ENCODE results near the gene PNPLA7. TPM values are rescaled to one million over a fixed set of nuclear protein-coding genes. Genes with fewer than 3 reads are reported as not detected.

PNPLA7 gene
- total RNA-seq, 1 experiment from 2014 or later, result 0.90 TPM

DNA sequence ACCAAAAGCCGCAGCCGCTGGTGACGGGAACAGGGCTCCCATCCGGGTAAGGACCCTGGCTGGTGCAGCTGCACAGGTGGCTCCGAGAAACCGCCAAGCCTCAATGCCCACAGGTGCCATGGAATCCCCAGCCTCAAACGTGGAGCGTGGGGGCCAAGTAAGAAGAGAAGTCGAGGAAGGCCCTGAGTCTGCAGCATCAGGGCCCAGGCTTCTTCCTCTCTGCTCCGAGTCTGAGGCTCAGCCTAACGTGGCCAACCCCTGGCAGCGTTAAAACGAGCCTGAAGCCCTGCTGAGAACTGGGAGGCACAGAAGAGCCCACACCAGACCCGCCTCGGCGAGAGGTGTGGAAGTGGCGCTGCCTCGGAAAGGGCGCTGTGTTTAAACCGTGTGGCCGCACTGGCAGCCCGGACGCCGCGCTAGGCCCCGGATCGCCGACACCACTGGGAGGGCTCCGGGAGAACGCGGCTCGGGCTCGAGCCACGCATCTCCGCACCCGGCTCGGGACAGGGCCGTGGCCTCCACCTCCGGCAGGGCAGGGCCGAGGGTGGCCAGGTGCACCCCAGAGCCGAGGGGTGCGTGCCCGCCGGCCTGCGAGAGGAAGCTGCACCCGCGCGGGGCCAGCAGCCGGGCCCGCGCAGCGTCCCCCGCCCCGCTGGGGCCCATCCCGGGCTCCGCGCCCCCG lies 39.4 kb upstream of the PNPLA7 start:
- Histone ChIP-seq H3K27me3 (replicated peaks; ENCODE audit: insufficient read depth, low read depth, low read length, poor library complexity) (no peaks in the 10 kb centered on the region), H3K9me3 (ENCODE audit: low read depth, low read length, poor library complexity, severe bottlenecking) (no peaks in the 10 kb centered on the region), H3K4me3 (ENCODE audit: low read depth, low read length, poor library complexity, severe bottlenecking) (peak overlapping the region; percentile 94), H3K4me1 (ENCODE audit: insufficient read depth, low read length, poor library complexity, severe bottlenecking) (peaks cover 7% of the 10 kb centered on the region), H3K27ac (ENCODE audit: low read depth, low read length, poor library complexity, severe bottlenecking) (peak overlapping the region; percentile 77), H3K36me3 (ENCODE audit: insufficient read depth, low read length, poor library complexity, severe bottlenecking) (peaks cover 35% of the 10 kb centered on the region)
- no peak for TF ChIP-seq EZH2 (IDR thresholded peaks at IDR 0.05; ENCODE audit: borderline replicate concordance, low read depth, low read length, poor library complexity, severe bottlenecking)
- no TSS peak for BruUV-seq (replicated peaks)
- POLR2A ChIA-PET (ENCODE audit: low non-redundant PET), result no interaction called here
- intact Hi-C loops (cut with micrococcal nuclease; ENCODE audit: unreplicated experiment), result no loop called here
- peak; percentile 32 for DNase-seq (ENCODE audit: low spot score)
- CTCF ChIA-PET, result no interaction called here

DNA sequence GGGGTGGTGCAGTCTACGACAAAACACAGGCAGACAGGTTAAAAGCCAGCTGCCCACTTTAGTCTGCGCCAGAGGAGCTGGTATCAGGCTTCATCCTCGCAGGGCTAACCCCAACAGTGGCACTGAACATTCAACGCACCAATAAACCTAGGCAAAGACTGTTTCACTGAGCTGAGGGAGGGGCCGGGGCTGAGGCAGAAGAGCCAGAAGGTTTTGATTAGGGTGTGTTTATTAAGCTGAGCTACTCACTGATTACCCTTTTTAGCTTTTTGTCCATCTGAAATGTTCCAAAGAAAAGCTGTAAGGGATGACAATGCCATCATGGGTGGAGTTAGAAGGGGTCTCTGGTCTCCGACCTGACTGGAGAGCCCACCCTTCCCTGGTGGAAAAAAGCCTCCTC lies 38.7 kb upstream of the PNPLA7 start:
- Histone ChIP-seq H3K9me3 (ENCODE audit: low read depth, low read length, poor library complexity, severe bottlenecking) (no peaks in the 10 kb centered on the region), H3K27me3 (replicated peaks; ENCODE audit: insufficient read depth, low read depth, low read length, poor library complexity) (no peaks in the 10 kb centered on the region), H3K36me3 (ENCODE audit: insufficient read depth, low read length, poor library complexity, severe bottlenecking) (peaks cover 35% of the 10 kb centered on the region), H3K4me1 (ENCODE audit: insufficient read depth, low read length, poor library complexity, severe bottlenecking) (peaks cover 7% of the 10 kb centered on the region), H3K27ac (ENCODE audit: low read depth, low read length, poor library complexity, severe bottlenecking) (peak overlapping the region; percentile 77), H3K4me3 (ENCODE audit: low read depth, low read length, poor library complexity, severe bottlenecking) (peak overlapping the region; percentile 94)
- BruUV-seq (replicated peaks), result no TSS peak
- no peak for DNase-seq (ENCODE audit: low spot score)
- ChIA-PET POLR2A (ENCODE audit: low non-redundant PET) (no interaction called here), CTCF (no interaction called here)
- TF ChIP-seq EZH2 (IDR thresholded peaks at IDR 0.05; ENCODE audit: borderline replicate concordance, low read depth, low read length, poor library complexity, severe bottlenecking) (no peak), CTCF (conservative IDR thresholded peaks at IDR 0.05; ENCODE audit: low read depth, low read length) (no peak)
- intact Hi-C loops (cut with micrococcal nuclease; ENCODE audit: unreplicated experiment), result no loop called here

DNA sequence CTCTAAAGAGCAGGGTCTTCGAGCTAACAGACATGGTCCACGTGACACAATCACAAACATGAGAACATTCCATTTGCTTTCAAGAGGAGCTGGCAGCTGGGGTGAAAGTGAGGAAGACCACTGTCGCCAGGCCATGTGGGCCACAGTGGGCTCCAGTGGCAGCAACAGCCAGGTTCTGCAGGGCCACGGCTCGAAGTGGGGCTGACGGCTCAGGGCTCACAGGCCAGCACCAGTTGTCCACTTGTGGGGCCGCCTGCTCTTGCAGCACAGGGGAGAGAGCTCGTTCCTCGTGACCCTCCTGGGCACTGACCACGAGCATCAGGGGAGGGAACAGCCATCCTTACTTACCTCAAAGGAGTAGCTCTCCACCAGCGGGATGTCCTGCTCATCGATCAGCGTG lies 38.1 kb upstream of the PNPLA7 start:
- Histone ChIP-seq H3K4me1 (ENCODE audit: insufficient read depth, low read length, poor library complexity, severe bottlenecking) (peaks cover 7% of the 10 kb centered on the region), H3K27me3 (replicated peaks; ENCODE audit: insufficient read depth, low read depth, low read length, poor library complexity) (no peaks in the 10 kb centered on the region), H3K27ac (ENCODE audit: low read depth, low read length, poor library complexity, severe bottlenecking) (peak overlapping the region; percentile 21), H3K9me3 (ENCODE audit: low read depth, low read length, poor library complexity, severe bottlenecking) (no peaks in the 10 kb centered on the region), H3K4me3 (ENCODE audit: low read depth, low read length, poor library complexity, severe bottlenecking) (peak overlapping the region; percentile 94), H3K36me3 (ENCODE audit: insufficient read depth, low read length, poor library complexity, severe bottlenecking) (peaks cover 39% of the 10 kb centered on the region)
- ChIA-PET POLR2A (ENCODE audit: low non-redundant PET) (no interaction called here), CTCF (no interaction called here)
- TF ChIP-seq CTCF (conservative IDR thresholded peaks at IDR 0.05; ENCODE audit: low read depth, low read length) (no peak), EZH2 (IDR thresholded peaks at IDR 0.05; ENCODE audit: borderline replicate concordance, low read depth, low read length, poor library complexity, severe bottlenecking) (no peak)
- intact Hi-C loops (cut with micrococcal nuclease; ENCODE audit: unreplicated experiment), result no loop called here
- DNase-seq (ENCODE audit: low spot score), result no peak
- no TSS peak for BruUV-seq (replicated peaks)

DNA sequence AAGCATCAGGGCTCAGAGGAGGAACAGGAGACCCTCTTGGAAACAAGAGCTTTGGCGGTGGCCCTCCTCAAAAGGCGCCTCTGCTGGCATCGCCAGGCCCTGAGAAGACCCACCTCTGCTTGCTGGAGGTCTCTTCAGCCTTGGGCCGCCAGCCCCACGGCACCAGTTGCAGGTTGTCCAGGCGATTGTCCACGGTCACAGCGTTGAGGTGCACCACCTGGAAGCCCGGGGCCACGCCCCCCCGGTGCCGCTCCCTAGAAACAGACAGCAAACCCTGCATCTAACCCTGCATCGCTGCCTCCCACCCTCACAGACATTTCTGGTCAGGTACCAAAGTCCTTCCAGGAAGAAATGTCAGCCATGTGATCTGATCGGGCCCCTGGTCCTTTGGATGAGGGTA lies 36.7 kb upstream of the PNPLA7 start:
- intact Hi-C loops (cut with micrococcal nuclease; ENCODE audit: unreplicated experiment), result no loop called here
- Histone ChIP-seq H3K36me3 (ENCODE audit: insufficient read depth, low read length, poor library complexity, severe bottlenecking) (peaks cover 52% of the 10 kb centered on the region), H3K27me3 (replicated peaks; ENCODE audit: insufficient read depth, low read depth, low read length, poor library complexity) (no peaks in the 10 kb centered on the region), H3K27ac (ENCODE audit: low read depth, low read length, poor library complexity, severe bottlenecking) (no peak overlapping the region), H3K9me3 (ENCODE audit: low read depth, low read length, poor library complexity, severe bottlenecking) (no peaks in the 10 kb centered on the region), H3K4me1 (ENCODE audit: insufficient read depth, low read length, poor library complexity, severe bottlenecking) (peaks cover 7% of the 10 kb centered on the region), H3K4me3 (ENCODE audit: low read depth, low read length, poor library complexity, severe bottlenecking) (no peak overlapping the region)
- TF ChIP-seq EZH2 (IDR thresholded peaks at IDR 0.05; ENCODE audit: borderline replicate concordance, low read depth, low read length, poor library complexity, severe bottlenecking) (no peak), CTCF (conservative IDR thresholded peaks at IDR 0.05; ENCODE audit: low read depth, low read length) (no peak)
- CTCF ChIA-PET, result no interaction called here
- POLR2A ChIA-PET (ENCODE audit: low non-redundant PET), result no interaction called here
- no TSS peak for BruUV-seq (replicated peaks)
- DNase-seq (ENCODE audit: low spot score), result no peak
